B cell (primary cell): ENCODE results near the gene PSMA3.

Source experiments
- CTCF ChIP-seq: fragments of 200-600 bp; IDR thresholded peaks from one replicate; pipeline ENCODE4 v1.8.0; 2022; ENCODE audit warnings: antibody characterized with exemption, mild to moderate bottlenecking
- EZH2 ChIP-seq: IDR thresholded peaks from 2 replicates; pipeline ENCODE4 v1.6.1; 2012; ENCODE audit warnings: borderline replicate concordance, low read depth, mild to moderate bottlenecking, moderate library complexity, low read length; ENCODE audit not compliant: insufficient read depth, poor library complexity, severe bottlenecking

GRCh38 chr14:58239244-58240195, 5.1 kb upstream of the PSMA3 start:
- no peak for TF ChIP-seq CTCF
- no peak for TF ChIP-seq EZH2
